ENCODE measurements around the gene DGKB.

Gene DGKB

GRCh38 chr7:14767716-14768425, 134.7 kb downstream of the DGKB start:
- TF ChIP-seq CTCF (IDR thresholded peaks at IDR 0.05; ENCODE audit: low read depth, low read length, missing control alignments) = no peak
- no peak for DNase-seq (ENCODE audit: low read depth)
- H3K4me3 ChIP-seq (ENCODE audit: low read depth, low read length) = no peak overlapping the region

- DNase-seq (ENCODE audit: low read depth) = no peak
- no peak for TF ChIP-seq CTCF (IDR thresholded peaks at IDR 0.05; ENCODE audit: low read depth, low read length, missing control alignments)
- no peak overlapping the region for H3K4me3 ChIP-seq (ENCODE audit: low read depth, low read length)
These were observed 135.8 kb downstream of the DGKB start for GRCh38 chr7:14766747-14767146.

GRCh38 chr7:14765731-14766130, 136.8 kb downstream of the DGKB start:
- no peak for DNase-seq (ENCODE audit: low read depth)
- H3K4me3 ChIP-seq (ENCODE audit: low read depth, low read length) = no peak overlapping the region
- no peak for TF ChIP-seq CTCF (IDR thresholded peaks at IDR 0.05; ENCODE audit: low read depth, low read length, missing control alignments)

- no peak for TF ChIP-seq CTCF (IDR thresholded peaks at IDR 0.05; ENCODE audit: low read depth, low read length, missing control alignments)
- no peak overlapping the region for H3K4me3 ChIP-seq (ENCODE audit: low read depth, low read length)
- DNase-seq (ENCODE audit: low read depth) = no peak
These were observed 140.0 kb downstream of the DGKB start for GRCh38 chr7:14762561-14762960.

- DNase-seq (ENCODE audit: low read depth) = no peak
- TF ChIP-seq CTCF (IDR thresholded peaks at IDR 0.05; ENCODE audit: low read depth, low read length, missing control alignments) = no peak
These were observed 140.8 kb downstream of the DGKB start for GRCh38 chr7:14761510-14762296.

GRCh38 chr7:14760730-14761478, 141.6 kb downstream of the DGKB start:
- no peak for TF ChIP-seq CTCF (IDR thresholded peaks at IDR 0.05; ENCODE audit: low read depth, low read length, missing control alignments)
- DNase-seq (ENCODE audit: low read depth) = no peak
- H3K4me3 ChIP-seq (ENCODE audit: low read depth, low read length) = no peak overlapping the region

More at GRCh38 chr7:14761510-14762296, 140.8 kb downstream of the DGKB start:
- H3K4me3 ChIP-seq (ENCODE audit: low read depth, low read length) = no peak overlapping the region

Measured in GM12864 (cell line).